OCI-LY1 (cell line): Measurements from ENCODE around the gene PLEKHM3.

Experiments used
- CTCF ChIP-seq: fragments of 200-600 bp; sonication (generic), shearing (Covaris generic); IDR thresholded peaks from 2 replicates; pipeline ENCODE4 v1.5.1; 2017; ENCODE audit warnings: mild to moderate bottlenecking, antibody characterized with exemption, low read length, moderate library complexity, mixed read lengths
- EZH2 ChIP-seq: fragments of 200-600 bp; sonication (generic), shearing (Covaris generic); IDR thresholded peaks from 2 replicates; pipeline ENCODE4 v1.8.0; 2017; ENCODE audit warnings: borderline replicate concordance, mixed run types, mild to moderate bottlenecking, antibody characterized with exemption, low read length, moderate library complexity, mixed read lengths

GRCh38 chr2:208013285-208014178, 11.8 kb downstream of the PLEKHM3 start:
- TF ChIP-seq CTCF = no peak
- TF ChIP-seq EZH2 = no peak
